ENCODE data around the gene GCK.

GRCh38 chr7:44140341-44140740 lies 48.9 kb downstream of the GCK start:
- TF ChIP-seq, protein P1, sequence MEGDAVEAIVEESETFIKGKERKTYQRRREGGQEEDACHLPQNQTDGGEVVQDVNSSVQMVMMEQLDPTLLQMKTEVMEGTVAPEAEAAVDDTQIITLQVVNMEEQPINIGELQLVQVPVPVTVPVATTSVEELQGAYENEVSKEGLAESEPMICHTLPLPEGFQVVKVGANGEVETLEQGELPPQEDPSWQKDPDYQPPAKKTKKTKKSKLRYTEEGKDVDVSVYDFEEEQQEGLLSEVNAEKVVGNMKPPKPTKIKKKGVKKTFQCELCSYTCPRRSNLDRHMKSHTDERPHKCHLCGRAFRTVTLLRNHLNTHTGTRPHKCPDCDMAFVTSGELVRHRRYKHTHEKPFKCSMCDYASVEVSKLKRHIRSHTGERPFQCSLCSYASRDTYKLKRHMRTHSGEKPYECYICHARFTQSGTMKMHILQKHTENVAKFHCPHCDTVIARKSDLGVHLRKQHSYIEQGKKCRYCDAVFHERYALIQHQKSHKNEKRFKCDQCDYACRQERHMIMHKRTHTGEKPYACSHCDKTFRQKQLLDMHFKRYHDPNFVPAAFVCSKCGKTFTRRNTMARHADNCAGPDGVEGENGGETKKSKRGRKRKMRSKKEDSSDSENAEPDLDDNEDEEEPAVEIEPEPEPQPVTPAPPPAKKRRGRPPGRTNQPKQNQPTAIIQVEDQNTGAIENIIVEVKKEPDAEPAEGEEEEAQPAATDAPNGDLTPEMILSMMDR (IDR thresholded peaks at IDR 0.05; ENCODE audit: insufficient read depth, low read length, poor library complexity, severe bottlenecking) = no peak
- no peak for TF ChIP-seq EZH2phosphoT487 (conservative IDR thresholded peaks at IDR 0.05; ENCODE audit: low read length)
